Nephron (organoid): ENCODE measurements around the gene LZTS3.
A peak's percentile ranks its signal among the peaks of the same experiment; 100 is the strongest.

ENCODE experiments used
- H3K27ac Mint-ChIP-seq, 3 experiments: 2 replicates each; pipeline ENCODE4 v1.8.0; 2020; ENCODE audit warnings: mixed read lengths in 3 of 3, mild to moderate bottlenecking in 2 of 3, moderate library complexity in 1 of 3
- H3K27me3 Mint-ChIP-seq: 2 replicates; pipeline ENCODE4 v1.8.0; 2021; ENCODE audit warnings: low read depth, mild to moderate bottlenecking, moderate library complexity, mixed read lengths
- H3K36me3 Mint-ChIP-seq: 2 replicates; pipeline ENCODE4 v1.8.0; 2020; ENCODE audit warnings: low read depth, mixed read lengths
- H3K4me1 Mint-ChIP-seq: 2 replicates; pipeline ENCODE4 v1.8.0; 2020; ENCODE audit warnings: mixed read lengths
- H3K4me3 Mint-ChIP-seq, 3 experiments: 2 replicates each; pipeline ENCODE4 v1.8.0; 2020; ENCODE audit warnings: mild to moderate bottlenecking in 3 of 3, mixed read lengths in 3 of 3, moderate library complexity in 2 of 3
- H3K9me3 Mint-ChIP-seq: 2 replicates; pipeline ENCODE4 v1.8.0; 2020; ENCODE audit warnings: mixed read lengths
- TF ChIP-seq, protein P1 (sequence below), 3 experiments: fragments of 200-600 bp; sonication (generic); IDR thresholded peaks; one replicate each; pipeline ENCODE4 v1.5.0; 2021; ENCODE audit warnings: antibody characterized with exemption in 3 of 3; ENCODE audit not compliant: unreplicated experiment in 3 of 3

LZTS3 gene

GRCh38 chr20:3165473-3166337, 7.6 kb downstream of the LZTS3 start:
- Mint-ChIP-seq H3K36me3 (no peaks in the 10 kb centered on the region), H3K4me3 (peak overlapping the region in 1 of 3 experiments; percentile 37), H3K4me1 (peaks cover 17% of the 10 kb centered on the region), H3K27me3 (peaks cover 30% of the 10 kb centered on the region), H3K27ac (peak overlapping the region in 2 of 3 experiments; percentile 43 to 75), H3K9me3 (no peaks in the 10 kb centered on the region)
- TF ChIP-seq, protein P1, sequence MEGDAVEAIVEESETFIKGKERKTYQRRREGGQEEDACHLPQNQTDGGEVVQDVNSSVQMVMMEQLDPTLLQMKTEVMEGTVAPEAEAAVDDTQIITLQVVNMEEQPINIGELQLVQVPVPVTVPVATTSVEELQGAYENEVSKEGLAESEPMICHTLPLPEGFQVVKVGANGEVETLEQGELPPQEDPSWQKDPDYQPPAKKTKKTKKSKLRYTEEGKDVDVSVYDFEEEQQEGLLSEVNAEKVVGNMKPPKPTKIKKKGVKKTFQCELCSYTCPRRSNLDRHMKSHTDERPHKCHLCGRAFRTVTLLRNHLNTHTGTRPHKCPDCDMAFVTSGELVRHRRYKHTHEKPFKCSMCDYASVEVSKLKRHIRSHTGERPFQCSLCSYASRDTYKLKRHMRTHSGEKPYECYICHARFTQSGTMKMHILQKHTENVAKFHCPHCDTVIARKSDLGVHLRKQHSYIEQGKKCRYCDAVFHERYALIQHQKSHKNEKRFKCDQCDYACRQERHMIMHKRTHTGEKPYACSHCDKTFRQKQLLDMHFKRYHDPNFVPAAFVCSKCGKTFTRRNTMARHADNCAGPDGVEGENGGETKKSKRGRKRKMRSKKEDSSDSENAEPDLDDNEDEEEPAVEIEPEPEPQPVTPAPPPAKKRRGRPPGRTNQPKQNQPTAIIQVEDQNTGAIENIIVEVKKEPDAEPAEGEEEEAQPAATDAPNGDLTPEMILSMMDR (IDR thresholded peaks at IDR 0.05; ENCODE audit: unreplicated experiment in 3 of 3), result no peak

GRCh38 chr20:3164763-3165410, 8.5 kb downstream of the LZTS3 start:
- no peaks in the 10 kb centered on the region for H3K9me3 Mint-ChIP-seq
- TF ChIP-seq, protein P1 (IDR thresholded peaks at IDR 0.05; ENCODE audit: unreplicated experiment in 3 of 3), result no peak
- H3K4me1 Mint-ChIP-seq, result peaks cover 19% of the 10 kb centered on the region
- peak overlapping the region in 1 of 3 experiments; percentile 37 for H3K4me3 Mint-ChIP-seq
- peak overlapping the region in 2 of 3 experiments; percentile 43 to 75 for H3K27ac Mint-ChIP-seq
- H3K27me3 Mint-ChIP-seq, result peaks cover 23% of the 10 kb centered on the region
- H3K36me3 Mint-ChIP-seq, result no peaks in the 10 kb centered on the region

- H3K27me3 Mint-ChIP-seq, result peaks cover 18% of the 10 kb centered on the region
- peak overlapping the region in 2 of 3 experiments; percentile 82 to 89 for H3K27ac Mint-ChIP-seq
- H3K9me3 Mint-ChIP-seq, result no peaks in the 10 kb centered on the region
- H3K36me3 Mint-ChIP-seq, result no peaks in the 10 kb centered on the region
- H3K4me1 Mint-ChIP-seq, result peaks cover 25% of the 10 kb centered on the region
- TF ChIP-seq, protein P1 (IDR thresholded peaks at IDR 0.05; ENCODE audit: unreplicated experiment in 3 of 3), result no peak
- no peak overlapping the region for H3K4me3 Mint-ChIP-seq
Observed at GRCh38 chr20:3164043-3164762, 9.1 kb downstream of the LZTS3 start.

DNA sequence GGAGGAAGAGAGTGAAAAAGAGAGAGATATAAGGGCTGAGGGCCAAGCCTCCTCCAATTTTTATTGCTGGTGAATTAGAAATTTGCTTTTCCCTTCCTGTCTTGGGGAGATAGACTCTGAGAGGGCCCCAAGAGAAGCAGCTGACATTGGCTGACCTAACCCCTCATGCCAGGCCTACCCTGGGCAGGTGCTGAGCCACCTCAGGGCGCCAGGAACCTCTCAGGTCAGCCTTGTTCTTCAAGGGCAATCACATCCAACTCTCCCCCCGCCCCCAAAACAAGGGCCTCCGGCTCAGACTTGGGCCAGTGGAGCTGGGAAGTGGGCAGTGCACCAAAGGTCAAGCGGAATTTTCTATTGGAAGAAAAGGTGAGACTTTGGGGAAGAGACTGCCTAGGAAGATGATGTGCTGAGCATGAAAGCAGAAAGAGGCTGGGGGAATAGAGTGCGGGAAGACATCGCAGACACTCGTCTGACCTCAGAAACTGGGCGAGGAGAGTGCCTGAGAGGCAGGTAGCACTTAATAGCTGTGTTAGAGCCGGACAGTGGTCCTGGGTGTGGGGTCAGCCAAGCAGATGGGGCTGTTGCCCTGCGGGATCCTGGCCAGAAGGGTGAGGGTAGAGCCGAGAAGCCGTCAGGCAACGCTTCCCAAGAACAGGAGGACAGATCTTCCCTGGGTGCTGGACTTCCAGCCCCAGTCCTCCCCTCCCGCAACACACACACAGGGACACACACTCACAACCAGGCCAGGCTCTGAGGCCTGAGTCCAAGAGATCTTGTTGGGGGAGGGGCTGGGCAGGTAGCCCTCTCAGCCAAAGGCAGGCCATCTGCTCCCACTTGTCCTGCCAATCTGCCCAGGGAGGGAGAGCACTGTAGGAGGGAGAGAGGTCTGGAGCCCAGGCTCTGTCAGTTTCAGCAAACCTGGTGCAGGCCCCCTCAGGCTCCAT, 10.0 kb downstream of the LZTS3 start:
- peaks cover 32% of the 10 kb centered on the region for H3K4me1 Mint-ChIP-seq
- TF ChIP-seq, protein P1 (IDR thresholded peaks at IDR 0.05; ENCODE audit: unreplicated experiment in 3 of 3), result no peak
- H3K4me3 Mint-ChIP-seq, result peak overlapping the region in 1 of 3 experiments; percentile 24
- peaks cover 10% of the 10 kb centered on the region for H3K27me3 Mint-ChIP-seq
- no peaks in the 10 kb centered on the region for H3K36me3 Mint-ChIP-seq
- no peaks in the 10 kb centered on the region for H3K9me3 Mint-ChIP-seq
- peak overlapping the region; percentile 59 to 89 (median 82) for H3K27ac Mint-ChIP-seq

DNA sequence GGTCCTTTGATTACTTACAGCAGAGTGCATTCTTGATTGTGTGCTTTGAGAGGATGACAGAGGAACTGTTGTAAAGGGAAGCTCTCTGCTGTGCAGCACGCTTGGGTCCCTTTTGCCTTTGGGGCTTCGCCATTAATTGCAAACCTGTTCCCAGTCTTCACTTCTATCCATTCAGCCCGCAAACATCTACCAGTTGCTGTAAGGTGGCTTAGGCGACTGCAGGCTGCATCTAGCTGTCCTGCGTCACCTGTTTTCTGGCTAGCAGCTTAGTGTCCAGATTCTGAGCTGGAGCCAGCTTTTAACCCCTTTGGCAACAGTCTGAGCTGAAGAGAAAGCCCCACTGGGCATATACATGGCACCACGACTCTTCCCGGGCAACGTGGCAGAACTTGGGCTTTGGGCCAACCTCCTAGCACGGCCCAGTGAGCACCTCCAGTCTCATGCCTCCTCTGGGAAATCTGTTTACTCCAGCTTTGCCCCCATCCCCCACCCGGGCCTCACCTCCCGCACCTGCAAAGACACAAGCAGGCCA, 11.2 kb downstream of the LZTS3 start:
- Mint-ChIP-seq H3K4me1 (peaks cover 44% of the 10 kb centered on the region), H3K4me3 (peak overlapping the region; percentile 27 to 78 (median 70)), H3K9me3 (no peaks in the 10 kb centered on the region), H3K27me3 (peaks cover 3% of the 10 kb centered on the region), H3K27ac (peak overlapping the region; percentile 59 to 89 (median 82)), H3K36me3 (no peaks in the 10 kb centered on the region)
- TF ChIP-seq, protein P1 (IDR thresholded peaks at IDR 0.05; ENCODE audit: unreplicated experiment in 3 of 3), result no peak
